GM12801 (cell line): Measurements from ENCODE around the gene KIAA1614.

Experiments
- TF ChIP-seq, protein P1 (sequence below): IDR thresholded peaks from one replicate; pipeline ENCODE4 v1.5.1; 2011; ENCODE audit warnings: control low read depth; ENCODE audit not compliant: insufficient read length; ENCODE audit errors: extremely low read depth

The KIAA1614 gene

DNA sequence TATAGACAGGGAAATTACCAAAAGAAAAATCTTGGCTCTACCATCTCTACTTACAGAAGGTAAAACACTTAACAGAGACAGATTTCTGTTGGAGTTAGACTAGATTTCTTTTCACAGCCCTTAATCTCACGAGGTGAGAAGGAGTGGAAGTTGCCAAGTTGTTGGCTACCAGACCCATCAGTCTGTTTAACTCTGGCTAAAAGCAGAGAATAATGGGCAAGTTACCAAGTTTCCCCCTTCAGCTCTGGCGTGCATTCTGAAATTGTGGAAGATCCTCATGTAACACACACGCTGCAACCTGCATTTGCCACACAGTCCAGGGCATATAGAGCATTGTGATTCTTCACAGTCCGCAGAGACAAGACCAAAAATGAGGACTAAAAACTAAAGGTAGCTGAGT, 60.7 kb downstream of the KIAA1614 start:
- TF ChIP-seq, protein P1, sequence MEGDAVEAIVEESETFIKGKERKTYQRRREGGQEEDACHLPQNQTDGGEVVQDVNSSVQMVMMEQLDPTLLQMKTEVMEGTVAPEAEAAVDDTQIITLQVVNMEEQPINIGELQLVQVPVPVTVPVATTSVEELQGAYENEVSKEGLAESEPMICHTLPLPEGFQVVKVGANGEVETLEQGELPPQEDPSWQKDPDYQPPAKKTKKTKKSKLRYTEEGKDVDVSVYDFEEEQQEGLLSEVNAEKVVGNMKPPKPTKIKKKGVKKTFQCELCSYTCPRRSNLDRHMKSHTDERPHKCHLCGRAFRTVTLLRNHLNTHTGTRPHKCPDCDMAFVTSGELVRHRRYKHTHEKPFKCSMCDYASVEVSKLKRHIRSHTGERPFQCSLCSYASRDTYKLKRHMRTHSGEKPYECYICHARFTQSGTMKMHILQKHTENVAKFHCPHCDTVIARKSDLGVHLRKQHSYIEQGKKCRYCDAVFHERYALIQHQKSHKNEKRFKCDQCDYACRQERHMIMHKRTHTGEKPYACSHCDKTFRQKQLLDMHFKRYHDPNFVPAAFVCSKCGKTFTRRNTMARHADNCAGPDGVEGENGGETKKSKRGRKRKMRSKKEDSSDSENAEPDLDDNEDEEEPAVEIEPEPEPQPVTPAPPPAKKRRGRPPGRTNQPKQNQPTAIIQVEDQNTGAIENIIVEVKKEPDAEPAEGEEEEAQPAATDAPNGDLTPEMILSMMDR = no peak

DNA sequence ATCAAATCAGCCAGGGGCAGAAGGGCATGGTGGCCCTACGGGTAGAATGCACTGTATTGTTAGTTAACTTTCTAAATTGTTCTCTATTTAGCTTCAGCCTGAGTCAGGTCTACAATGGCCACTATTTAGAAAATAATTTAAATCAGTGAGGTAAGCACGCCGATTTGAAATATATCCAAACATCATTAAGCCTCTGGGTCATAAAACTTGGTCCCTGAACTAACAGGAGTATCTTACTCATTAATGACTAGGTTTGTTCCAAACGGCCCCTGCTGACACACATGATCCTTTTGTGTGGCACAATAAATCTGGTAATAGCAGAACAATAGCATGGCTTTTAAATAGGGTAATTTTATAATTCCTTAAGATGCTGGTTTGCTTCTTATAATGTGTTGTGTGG, 61.5 kb downstream of the KIAA1614 start:
- TF ChIP-seq, protein P1 = no peak

DNA sequence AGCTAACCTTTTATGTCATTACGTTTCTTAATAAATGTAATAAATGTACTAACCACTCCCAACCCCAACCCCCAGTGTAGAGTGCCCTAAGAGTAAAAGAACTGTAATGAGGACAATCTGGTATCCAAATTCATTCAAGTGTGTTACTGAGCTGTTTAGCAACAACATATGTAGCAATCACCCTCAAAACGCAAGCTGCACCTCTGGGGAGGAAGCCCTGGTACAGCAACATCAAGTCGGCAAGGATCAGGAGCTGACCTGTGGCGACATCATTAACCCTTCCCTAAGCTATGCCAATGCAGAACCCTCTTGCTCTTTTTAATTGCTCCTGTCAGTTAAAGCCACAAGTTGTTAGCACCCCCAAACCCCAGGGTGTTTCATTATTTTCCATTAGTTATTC, 62.9 kb downstream of the KIAA1614 start:
- TF ChIP-seq, protein P1 = no peak

DNA sequence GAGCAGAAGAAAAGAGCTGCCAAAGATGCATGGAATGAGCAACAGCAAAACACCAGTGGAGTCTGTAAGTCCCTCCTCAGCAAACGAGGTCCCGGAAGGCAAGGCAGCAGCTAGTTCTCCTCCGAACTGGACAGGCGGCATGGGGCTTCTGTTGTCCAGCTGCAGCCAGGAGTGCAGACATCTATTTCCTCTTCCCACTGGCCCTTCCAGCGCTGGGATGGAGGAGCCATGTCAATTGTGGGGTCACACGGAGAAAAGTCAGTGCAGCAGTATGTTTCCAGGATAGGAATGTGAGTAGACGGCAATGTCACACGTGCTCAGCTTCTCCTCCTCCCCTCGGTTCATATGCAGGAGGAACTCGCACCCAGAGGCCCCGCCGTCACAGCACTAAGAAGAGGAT, 63.5 kb downstream of the KIAA1614 start:
- TF ChIP-seq, protein P1 = no peak

DNA sequence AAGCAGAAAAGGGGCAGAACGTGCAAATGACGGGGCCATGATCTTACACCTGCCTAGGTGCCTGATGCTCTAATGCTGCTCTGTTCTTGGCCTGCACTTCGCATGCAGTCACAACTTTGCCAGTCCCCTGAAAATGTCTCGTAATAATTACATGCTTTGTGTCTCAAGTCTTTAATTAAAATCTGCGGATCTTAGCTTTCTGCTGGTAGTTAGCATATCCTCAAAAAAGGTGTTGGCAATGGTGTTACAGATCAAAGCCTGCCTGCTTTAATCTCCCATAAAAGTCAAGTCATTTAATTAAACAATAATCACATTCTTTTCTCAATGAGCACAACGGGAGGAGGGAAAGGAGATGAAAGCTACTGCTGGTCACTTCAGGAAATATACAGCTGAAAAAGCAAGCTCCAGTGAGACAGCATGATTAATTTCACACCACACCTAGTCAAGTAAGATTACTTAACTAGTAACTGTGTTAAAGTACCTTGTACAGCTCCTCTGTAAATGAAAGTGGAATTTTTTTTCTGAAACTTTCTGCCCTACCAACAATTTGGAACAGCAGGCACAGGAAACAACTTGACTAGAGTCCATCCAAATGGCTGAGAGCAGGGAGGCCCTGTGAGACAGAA, 64.1 kb downstream of the KIAA1614 start:
- TF ChIP-seq, protein P1 = no peak

DNA sequence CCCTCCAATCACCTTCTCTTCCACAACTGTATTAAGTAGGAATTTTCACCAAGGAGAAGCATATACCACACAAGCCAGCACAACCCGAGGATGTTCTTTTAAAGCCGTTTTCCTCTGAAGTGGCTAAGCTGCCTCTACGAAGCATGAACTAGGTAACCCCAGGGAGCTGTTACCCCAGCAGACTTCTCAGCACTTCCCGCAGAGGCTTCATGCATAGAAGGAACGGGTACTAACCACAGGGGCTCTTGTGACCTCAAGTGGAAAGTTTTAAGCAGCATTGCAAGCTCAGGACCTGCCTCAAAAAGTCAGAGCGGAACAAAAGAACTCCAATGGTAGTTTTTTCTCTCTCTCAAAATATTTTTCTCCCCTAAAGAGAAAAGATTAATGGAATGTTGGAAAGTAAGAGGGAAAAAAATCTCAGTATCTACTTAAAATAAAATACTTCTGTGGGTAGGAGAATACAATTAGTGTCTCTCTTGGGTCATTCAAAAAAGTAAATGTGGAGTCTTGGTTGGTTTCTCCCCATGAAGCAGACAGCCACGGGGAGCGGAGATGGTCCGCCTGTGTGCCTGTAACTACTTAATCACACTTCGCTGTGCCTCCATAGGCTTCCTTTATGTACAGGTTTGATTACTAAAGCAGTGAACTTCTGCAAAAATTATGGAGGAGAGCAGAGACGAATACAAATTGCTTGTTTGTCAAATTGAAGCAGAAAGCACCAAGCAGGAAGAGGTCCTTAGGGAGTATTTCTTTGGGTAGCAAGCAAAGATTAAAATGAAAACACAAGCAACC, 69.1 kb downstream of the KIAA1614 start:
- TF ChIP-seq, protein P1 = no peak

DNA sequence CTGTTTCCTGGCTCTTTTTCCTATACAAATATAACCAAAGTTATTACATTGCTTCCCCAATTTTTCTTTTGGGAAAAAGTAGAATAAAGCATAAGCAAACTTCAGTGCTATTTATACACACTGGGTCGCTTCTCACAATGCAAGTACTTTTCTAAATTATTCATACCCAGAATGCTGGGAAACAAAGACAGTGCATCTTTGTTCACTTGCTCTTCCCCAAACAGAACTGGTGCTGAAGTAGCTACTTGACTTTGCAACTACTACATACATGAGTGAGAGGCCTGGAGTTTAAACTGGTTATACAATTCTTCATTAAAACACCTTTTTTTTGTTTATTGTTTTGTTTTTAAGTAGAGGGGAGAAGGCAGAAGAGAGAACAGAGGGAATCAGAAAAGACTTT, 69.7 kb downstream of the KIAA1614 start:
- TF ChIP-seq, protein P1 = no peak
